GM12878 (cell line): ENCODE data around the gene SLC39A13. TPM values are rescaled to one million over a fixed set of nuclear protein-coding genes. Genes with fewer than 3 reads are reported as not detected.

Experiments used
- BHLHE40 ChIP-seq, 2 experiments: fragments of 450-650 bp in 1 of 2; IDR thresholded peaks; 2 replicates each; pipeline ENCODE4 v1.6.1; 2011 to 2017; ENCODE audit warnings: low read depth in 2 of 2, borderline replicate concordance in 1 of 2, improper control_type of control experiment in 1 of 2, low read length in 1 of 2, mild to moderate bottlenecking in 1 of 2
- CHD1 ChIP-seq: IDR thresholded peaks from 2 replicates; pipeline ENCODE4 v1.6.1; 2012; ENCODE audit warnings: low read depth, low read length, improper control_type of control experiment
- CHD4 ChIP-seq: fragments of 200-600 bp; sonication (generic); IDR thresholded peaks from 2 replicates; pipeline ENCODE4 v1.6.1; 2016; ENCODE audit warnings: mild to moderate bottlenecking
- EZH2 ChIP-seq: IDR thresholded peaks from 2 replicates; pipeline ENCODE4 v1.6.1; 2012; ENCODE audit warnings: low read depth, mild to moderate bottlenecking, control low read depth, inconsistent platforms, low read length, borderline replicate concordance; ENCODE audit not compliant: control insufficient read depth
- IKZF2 ChIP-seq, 2 experiments: fragments of 450-650 bp; IDR thresholded peaks; 2 replicates each; pipeline ENCODE4 v1.6.1; 2017; ENCODE audit warnings: mild to moderate bottlenecking in 2 of 2, moderate library complexity in 2 of 2
- IRF3 ChIP-seq: fragments of 450-650 bp; IDR thresholded peaks from 2 replicates; pipeline ENCODE4 v1.6.1; 2014; ENCODE audit warnings: mild to moderate bottlenecking
- IRF4 ChIP-seq: IDR thresholded peaks from 2 replicates; pipeline ENCODE4 v1.6.1; 2011; ENCODE audit warnings: low read depth, low read length
- JUND ChIP-seq: IDR thresholded peaks from 2 replicates; pipeline ENCODE4 v1.6.1; 2012; ENCODE audit warnings: low read depth, mild to moderate bottlenecking, low read length, improper control_type of control experiment, moderate library complexity
- LARP7 ChIP-seq: fragments of 450-650 bp; IDR thresholded peaks from 2 replicates; pipeline ENCODE4 v1.6.1; 2017; ENCODE audit warnings: mild to moderate bottlenecking
- MXI1 ChIP-seq: fragments of 150-350 bp; IDR thresholded peaks from 2 replicates; pipeline ENCODE4 v1.6.1; 2011; ENCODE audit warnings: low read depth, mild to moderate bottlenecking, inconsistent platforms, low read length, improper control_type of control experiment
- MYC ChIP-seq: IDR thresholded peaks from 2 replicates; pipeline ENCODE4 v1.6.1; 2011; ENCODE audit warnings: mild to moderate bottlenecking, low read length, moderate library complexity, inconsistent platforms; ENCODE audit not compliant: insufficient read depth, insufficient replicate concordance, insufficient read length, severe bottlenecking
- NFYB ChIP-seq: IDR thresholded peaks from 2 replicates; pipeline ENCODE4 v1.6.1; 2011; ENCODE audit warnings: low read depth, mild to moderate bottlenecking, low read length, improper control_type of control experiment, moderate library complexity; ENCODE audit not compliant: insufficient read depth
- NR2C1 ChIP-seq: fragments of 450-650 bp; IDR thresholded peaks from 2 replicates; pipeline ENCODE4 v1.6.1; 2017; ENCODE audit warnings: antibody characterized with exemption, mild to moderate bottlenecking, moderate library complexity
- SREBF2 ChIP-seq: IDR thresholded peaks from 2 replicates; pipeline ENCODE4 v1.6.1; 2012; ENCODE audit warnings: mild to moderate bottlenecking, low read length
- USF1 ChIP-seq: IDR thresholded peaks from 2 replicates; pipeline ENCODE4 v1.6.1; 2011; ENCODE audit warnings: borderline replicate concordance, low read depth, mild to moderate bottlenecking, moderate library complexity, mixed read lengths, low read length; ENCODE audit not compliant: insufficient read depth; ENCODE audit errors: extremely low read length
- USF2 ChIP-seq: IDR thresholded peaks from 2 replicates; pipeline ENCODE4 v1.6.1; 2011; ENCODE audit warnings: low read depth, low read length, improper control_type of control experiment, borderline replicate concordance
- ZBTB40 ChIP-seq: fragments of 450-650 bp; IDR thresholded peaks from 2 replicates; pipeline ENCODE4 v1.6.1; 2016; ENCODE audit warnings: mild to moderate bottlenecking, moderate library complexity, borderline replicate concordance
- polyA plus RNA-seq, 11 experiments: library from polyadenylated mRNA; depleted of rRNA in 4 of 11; unstranded in 6 of 11; stranded (reverse) in 5 of 11; fragments of >200 nt; fragmentation: Nextera tagmentation in 4 of 11; fragmentation: Illumina TruSeq in 1 of 11; extraction: Ambion mirVana in 4 of 11; extraction: Trizol in 1 of 11; gene quantifications; 1 replicate in 1 of 11; 2 replicates in 10 of 11; pipeline versions ENCODE4 v1.2.1 to v1.2.3, GENCODE V29; 2011 to 2016; ENCODE audit warnings: inconsistent platforms in 2 of 11, missing spikeins in 2 of 11, low read depth in 1 of 11
- total RNA-seq, 4 experiments: library from RNA; depleted of rRNA in 3 of 4; stranded (reverse); fragments of >200 nt in 3 of 4; fragmentation: Illumina TruSeq in 1 of 4; extraction: Trizol in 1 of 4; gene quantifications; 2 replicates each; pipeline versions ENCODE4 v1.2.1 to v1.2.3, GENCODE V29; 2013 to 2021
- TF ChIP-seq, protein P1 (sequence below): fragments of 450-650 bp; IDR thresholded peaks from 2 replicates; pipeline ENCODE4 v1.6.1; 2017; ENCODE audit warnings: borderline replicate concordance

SLC39A13 gene
- total and polyA plus RNA-seq, 10 of the 15 experiments (the other 5 are each of a cell fraction or from before 2014, with no cell fraction given) = 0.23 to 19.8 (median 6.3) TPM

- TF ChIP-seq NFYB = no peak
- TF ChIP-seq IRF4 = no peak
- no peak for TF ChIP-seq USF2
- TF ChIP-seq JUND = no peak
- peak; percentile 72 for TF ChIP-seq MYC
- TF ChIP-seq ZBTB40 = peak; percentile 76
- no peak for TF ChIP-seq IRF3
- TF ChIP-seq, protein P1, sequence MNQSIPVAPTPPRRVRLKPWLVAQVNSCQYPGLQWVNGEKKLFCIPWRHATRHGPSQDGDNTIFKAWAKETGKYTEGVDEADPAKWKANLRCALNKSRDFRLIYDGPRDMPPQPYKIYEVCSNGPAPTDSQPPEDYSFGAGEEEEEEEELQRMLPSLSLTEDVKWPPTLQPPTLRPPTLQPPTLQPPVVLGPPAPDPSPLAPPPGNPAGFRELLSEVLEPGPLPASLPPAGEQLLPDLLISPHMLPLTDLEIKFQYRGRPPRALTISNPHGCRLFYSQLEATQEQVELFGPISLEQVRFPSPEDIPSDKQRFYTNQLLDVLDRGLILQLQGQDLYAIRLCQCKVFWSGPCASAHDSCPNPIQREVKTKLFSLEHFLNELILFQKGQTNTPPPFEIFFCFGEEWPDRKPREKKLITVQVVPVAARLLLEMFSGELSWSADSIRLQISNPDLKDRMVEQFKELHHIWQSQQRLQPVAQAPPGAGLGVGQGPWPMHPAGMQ = no peak
- TF ChIP-seq EZH2 = no peak
- TF ChIP-seq BHLHE40 (IDR thresholded peaks at IDR 0.05; ENCODE audit: borderline replicate concordance in 1 of 2, low read depth in 2 of 2, low read length in 1 of 2) = peak; percentile 41 to 72; a peak in 2 of 4 replicates
- no peak; the same call in 1 of the 2 replicates for TF ChIP-seq CHD1
- TF ChIP-seq MXI1 = peak; percentile 62
- peak; percentile 21 to 30; a peak in 1 of 4 replicates for TF ChIP-seq IKZF2 (IDR thresholded peaks at IDR 0.05)
- peak; percentile 67 for TF ChIP-seq NR2C1
- TF ChIP-seq USF1 = no peak
- TF ChIP-seq LARP7 = no peak
- no peak for TF ChIP-seq CHD4
- no peak for TF ChIP-seq SREBF2
These were observed 13.8 kb upstream of the SLC39A13 start (continued) for GRCh38 chr11:47394322-47395222.
